ENCODE data around the gene MLH1.

- TF ChIP-seq EZH2 (IDR thresholded peaks at IDR 0.05; ENCODE audit: insufficient read depth, poor library complexity, severe bottlenecking) (no peak), EZH2phosphoT487 (IDR thresholded peaks at IDR 0.05; ENCODE audit: insufficient read depth, low read depth) (no peak)
These were observed 24.2 kb upstream of the MLH1 start for GRCh38 chr3:36969085-36969484.

Measured in GM23248 (cell line).